Measurements from ENCODE around the gene TENM3.

The TENM3 gene

GRCh38 chr4:182700362-182701160 is 457.4 kb downstream of the TENM3 start:
- no peak for DNase-seq

- no peak for DNase-seq
Observed at GRCh38 chr4:182704077-182704476, 460.9 kb downstream of the TENM3 start.

- no peak for DNase-seq
Observed at GRCh38 chr4:182704948-182705347, 461.7 kb downstream of the TENM3 start.

- DNase-seq, result no peak
Observed at GRCh38 chr4:182705389-182705788, 462.2 kb downstream of the TENM3 start.

GRCh38 chr4:182711211-182711610 is 468.0 kb downstream of the TENM3 start:
- DNase-seq, result no peak

- no peak for DNase-seq
Observed at GRCh38 chr4:182715548-182715947, 472.3 kb downstream of the TENM3 start.

GRCh38 chr4:182716192-182716591 is 473.0 kb downstream of the TENM3 start:
- no peak for DNase-seq

- no peak for DNase-seq
Observed at GRCh38 chr4:182717788-182718583, 474.8 kb downstream of the TENM3 start.

GRCh38 chr4:182724414-182724813 is 481.2 kb downstream of the TENM3 start:
- no peak for DNase-seq

- DNase-seq, result no peak
Observed at GRCh38 chr4:182729516-182729915, 486.3 kb downstream of the TENM3 start.

GRCh38 chr4:182730791-182731190 is 487.6 kb downstream of the TENM3 start:
- no peak for DNase-seq

- DNase-seq, result no peak
Observed at GRCh38 chr4:182736207-182736606, 493.0 kb downstream of the TENM3 start.

- DNase-seq, result no peak
Observed at GRCh38 chr4:182738283-182739047, 495.3 kb downstream of the TENM3 start.

- DNase-seq, result no peak
Observed at GRCh38 chr4:182740256-182740655, 497.1 kb downstream of the TENM3 start.

GRCh38 chr4:182741054-182741453 is 497.9 kb downstream of the TENM3 start:
- no peak for DNase-seq

GRCh38 chr4:182741914-182742313 is 498.7 kb downstream of the TENM3 start:
- DNase-seq, result no peak

- DNase-seq, result no peak
Observed at GRCh38 chr4:182743815-182744214, 500.6 kb downstream of the TENM3 start.

GRCh38 chr4:182745237-182745636 is 502.0 kb downstream of the TENM3 start:
- DNase-seq, result no peak

- no peak for DNase-seq
Observed at GRCh38 chr4:182746876-182747275, 503.7 kb downstream of the TENM3 start.

GRCh38 chr4:182748283-182748682 is 505.1 kb downstream of the TENM3 start:
- DNase-seq, result no peak

- DNase-seq, result no peak
Observed at GRCh38 chr4:182748949-182749348, 505.7 kb downstream of the TENM3 start.

- no peak for DNase-seq
Observed at GRCh38 chr4:182749667-182750167, 506.5 kb downstream of the TENM3 start.

All from NCI-H2227 treated with DMSO at 0.1 percent for 48 hours (cell line).